IPS DF 4.7 (cell line): Measurements from ENCODE around the gene RFX1.
"Not testable (repeated sequence)": the region's sequence is repeated elsewhere in the genome, so short reads cannot be mapped to it uniquely, and the experiment has no call there.

Experiments used
- DNase-seq: peaks from one replicate; pipeline ENCODE4 v3.0.0-alpha.2; 2013; ENCODE audit warnings: low spot score; ENCODE audit errors: extremely low read depth

The RFX1 gene

DNA sequence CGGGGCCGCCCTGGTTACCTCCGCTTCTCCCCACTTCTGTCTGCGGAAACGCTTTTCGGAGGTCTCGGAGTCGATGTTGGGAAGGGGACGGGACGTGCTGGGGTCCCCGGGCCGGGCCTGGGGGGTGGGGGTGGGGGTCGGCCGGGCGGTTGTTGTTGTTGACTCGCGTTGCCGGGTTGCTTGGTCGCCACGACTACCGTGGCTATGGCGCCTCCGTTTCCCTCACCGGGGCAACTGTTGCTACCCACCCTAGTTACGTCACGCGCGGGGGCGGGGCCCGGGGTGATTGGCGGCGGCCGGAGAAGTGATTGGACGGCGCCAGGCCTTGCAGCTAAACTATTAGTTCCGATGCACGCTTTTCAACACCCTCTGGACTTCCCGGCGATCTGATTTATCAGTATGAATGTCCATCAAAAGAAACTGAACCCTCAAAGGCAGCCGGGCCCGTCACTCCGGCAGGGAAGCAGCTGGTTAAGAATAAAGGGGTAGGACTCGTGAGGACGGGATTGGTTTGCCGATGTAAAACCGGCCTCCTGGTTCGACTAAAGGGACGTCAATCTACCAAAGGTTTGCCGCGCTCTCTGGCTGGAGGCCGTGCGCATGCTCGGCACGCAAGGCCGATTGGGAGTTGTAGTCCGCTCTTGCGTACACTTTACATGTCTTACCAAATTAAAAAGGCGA lies at the start of gene RFX1:
TSS of gene RFX1 (minus strand) at position 236 of the 681 bp plus-strand sequence. CDS start 12,477 bp downstream, outside the sequence.
- DNase-seq = peak; percentile 99

DNA sequence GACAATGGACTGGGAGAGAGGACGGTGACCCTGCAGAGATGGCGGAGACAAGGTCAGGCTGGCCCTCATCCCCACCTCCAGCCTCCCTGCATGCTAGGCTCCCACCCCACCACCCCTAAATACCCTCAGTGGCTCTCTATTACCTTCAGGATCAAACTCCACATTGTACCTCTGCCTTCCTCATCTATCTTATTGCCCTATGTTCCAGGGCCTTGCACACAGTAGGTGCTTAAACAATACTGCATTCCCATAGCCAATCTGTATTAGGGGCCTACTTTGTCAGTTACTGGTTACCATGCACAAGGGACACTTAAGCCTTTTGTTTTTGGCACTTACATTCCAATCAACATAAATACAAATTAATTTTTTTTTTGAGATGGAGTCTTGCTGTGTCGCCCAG lies 49.3 kb upstream of the RFX1 start:
- no peak for DNase-seq

DNA sequence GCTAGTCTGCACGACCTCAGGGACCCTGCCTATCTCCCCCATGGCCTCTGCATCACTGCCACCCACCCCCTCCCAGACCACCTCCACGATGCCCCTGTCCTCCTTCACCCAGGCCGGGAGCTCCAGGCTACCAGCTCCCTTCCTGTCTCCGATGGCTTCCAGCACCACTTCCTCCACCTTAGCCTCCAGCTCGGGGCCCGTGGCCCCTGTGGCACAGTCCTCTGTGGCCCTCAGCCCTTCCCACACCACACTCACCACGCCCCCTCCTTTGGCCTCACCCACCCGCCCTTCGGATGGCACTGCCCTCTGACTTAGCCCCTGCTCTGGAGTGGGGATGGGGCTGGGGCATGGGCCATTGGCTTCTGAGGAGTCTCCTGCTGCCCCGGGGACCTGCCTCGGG lies 48.6 kb upstream of the RFX1 start:
- no peak for DNase-seq

DNA sequence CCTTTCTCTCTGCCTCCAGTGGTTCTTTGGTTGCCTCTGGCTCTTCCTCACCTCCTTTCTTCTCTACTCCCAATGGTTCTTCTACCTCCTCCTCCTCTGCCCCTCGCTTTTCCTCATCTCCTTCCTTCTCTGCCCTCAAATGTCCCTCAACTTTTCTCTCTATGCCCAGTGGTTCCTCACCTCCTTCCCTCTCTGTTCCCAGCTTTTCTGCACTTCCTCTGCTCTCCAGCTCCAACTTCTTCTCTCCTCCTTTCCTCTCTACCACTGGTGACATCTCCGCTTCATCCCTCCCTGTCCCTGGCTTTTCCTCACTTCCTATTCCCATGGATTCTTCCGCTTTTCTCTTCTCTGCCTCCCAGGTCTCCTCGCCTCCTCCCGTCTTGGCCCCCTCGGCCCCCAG lies 48.0 kb upstream of the RFX1 start:
- DNase-seq = no peak

DNA sequence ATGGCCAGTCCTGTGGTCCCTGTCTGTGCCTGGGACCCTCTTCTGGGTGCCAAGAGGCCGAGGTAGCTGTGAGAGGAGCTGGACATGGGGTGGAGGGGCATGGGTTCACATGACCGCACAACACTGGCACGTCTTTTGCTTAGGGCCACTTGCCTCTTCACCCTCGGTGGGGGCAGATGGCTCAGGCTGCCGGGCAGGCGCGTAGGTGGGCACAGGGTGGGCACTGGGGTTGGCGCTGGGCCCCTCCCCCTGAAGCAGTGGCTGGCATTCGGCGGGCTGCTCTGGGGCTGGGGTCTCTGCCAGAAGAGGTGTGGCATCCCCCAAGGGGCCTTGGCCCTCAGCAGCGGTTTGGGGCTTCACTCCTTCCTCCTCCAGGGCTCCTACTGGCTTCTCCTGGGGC lies 47.4 kb upstream of the RFX1 start:
- no peak for DNase-seq

DNA sequence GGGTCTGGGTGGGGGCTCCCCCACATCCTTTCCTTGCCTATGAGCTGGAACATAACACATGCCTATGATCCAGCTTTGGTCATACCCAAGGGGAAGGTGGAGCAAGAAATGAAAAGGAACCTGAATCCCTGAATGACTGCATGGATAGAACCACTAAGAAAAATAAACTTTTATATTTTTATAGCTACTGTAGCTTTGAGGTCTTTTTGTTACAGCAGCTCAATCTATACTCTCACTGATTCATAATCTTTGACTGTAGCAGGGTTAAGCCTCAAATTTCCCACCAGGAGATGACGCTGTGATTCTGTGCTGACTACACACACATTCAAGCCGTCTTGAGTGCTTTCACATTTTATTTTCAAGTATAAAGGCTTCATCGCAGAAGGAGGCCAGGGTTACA lies 46.9 kb upstream of the RFX1 start:
- DNase-seq = no peak

DNA sequence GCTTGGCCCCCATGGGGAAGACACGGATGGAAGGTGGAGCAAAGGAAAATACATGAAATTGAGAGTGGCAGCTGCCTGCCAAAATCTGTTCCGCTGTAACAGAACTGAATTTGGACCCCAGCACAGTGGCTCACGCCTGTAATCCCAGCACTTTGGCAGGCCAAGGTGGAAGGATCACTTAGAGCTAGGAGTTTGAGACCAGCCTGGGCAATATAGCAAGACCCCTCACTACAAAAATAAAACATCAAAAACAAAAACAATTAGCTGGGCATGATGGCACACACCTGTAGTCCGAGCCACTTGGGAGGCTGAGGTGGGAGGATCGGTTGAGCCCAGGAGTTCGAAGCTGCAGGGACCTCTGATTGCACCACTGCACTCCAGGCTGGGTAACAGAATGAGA lies 46.4 kb upstream of the RFX1 start:
- DNase-seq = no peak

DNA sequence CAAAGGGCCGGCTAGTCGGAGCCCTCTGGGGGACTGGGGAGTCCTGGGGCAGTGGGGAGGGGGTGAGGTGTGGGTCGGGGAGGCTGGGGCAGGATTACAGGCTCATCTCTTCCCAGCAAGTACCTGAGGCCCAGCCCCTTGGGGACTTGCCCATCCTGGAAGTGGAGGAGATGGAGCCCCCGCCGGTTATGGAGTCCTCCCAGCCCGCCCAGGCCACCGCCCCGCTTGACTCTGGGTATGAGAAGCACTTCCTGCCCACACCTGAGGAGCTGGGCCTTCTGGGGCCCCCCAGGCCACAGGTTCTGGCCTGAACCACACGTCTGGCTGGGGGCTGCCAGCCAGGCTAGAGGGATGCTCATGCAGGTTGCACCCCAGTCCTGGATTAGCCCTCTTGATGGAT lies 45.9 kb upstream of the RFX1 start:
- no peak for DNase-seq

DNA sequence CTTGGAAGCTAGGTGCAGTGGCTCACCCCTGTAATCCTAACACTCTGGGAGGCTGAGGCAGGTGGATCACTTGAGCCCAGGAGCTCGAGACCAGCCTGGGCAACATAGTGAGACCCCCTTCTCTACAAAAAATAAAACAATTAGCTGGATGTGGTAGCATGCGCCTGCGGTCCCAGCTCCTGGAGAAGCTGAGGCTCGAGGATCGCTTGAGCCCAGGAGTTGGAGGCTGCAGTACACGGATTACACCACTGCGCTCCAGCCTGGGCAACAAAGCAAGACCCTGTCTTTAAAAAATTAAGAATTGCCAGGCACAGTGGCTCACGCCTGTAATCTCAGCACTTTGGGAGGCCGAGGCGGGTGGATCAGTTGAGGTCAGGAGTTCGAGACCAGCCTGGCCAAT lies 44.8 kb upstream of the RFX1 start:
- DNase-seq = not testable (repeated sequence)

DNA sequence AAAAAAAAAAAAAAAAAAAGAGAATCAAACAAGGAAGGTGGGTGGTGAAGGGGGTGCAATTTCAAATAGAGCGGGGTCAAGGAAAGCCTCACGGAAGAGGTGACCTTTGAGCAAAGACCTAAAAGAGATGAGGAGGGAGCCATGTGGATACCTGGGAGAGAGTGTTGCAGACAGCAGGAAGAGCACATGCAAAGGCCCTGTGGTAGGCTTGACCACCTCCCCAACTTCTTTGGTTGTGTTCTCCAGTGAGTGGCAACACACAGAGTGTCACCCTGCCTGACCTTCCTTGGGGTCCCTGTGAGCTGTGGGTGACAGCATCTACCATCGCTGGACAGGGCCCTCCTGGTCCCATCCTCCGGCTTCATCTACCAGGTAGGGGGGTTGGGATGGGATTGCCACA lies 44.4 kb upstream of the RFX1 start:
- no peak for DNase-seq

DNA sequence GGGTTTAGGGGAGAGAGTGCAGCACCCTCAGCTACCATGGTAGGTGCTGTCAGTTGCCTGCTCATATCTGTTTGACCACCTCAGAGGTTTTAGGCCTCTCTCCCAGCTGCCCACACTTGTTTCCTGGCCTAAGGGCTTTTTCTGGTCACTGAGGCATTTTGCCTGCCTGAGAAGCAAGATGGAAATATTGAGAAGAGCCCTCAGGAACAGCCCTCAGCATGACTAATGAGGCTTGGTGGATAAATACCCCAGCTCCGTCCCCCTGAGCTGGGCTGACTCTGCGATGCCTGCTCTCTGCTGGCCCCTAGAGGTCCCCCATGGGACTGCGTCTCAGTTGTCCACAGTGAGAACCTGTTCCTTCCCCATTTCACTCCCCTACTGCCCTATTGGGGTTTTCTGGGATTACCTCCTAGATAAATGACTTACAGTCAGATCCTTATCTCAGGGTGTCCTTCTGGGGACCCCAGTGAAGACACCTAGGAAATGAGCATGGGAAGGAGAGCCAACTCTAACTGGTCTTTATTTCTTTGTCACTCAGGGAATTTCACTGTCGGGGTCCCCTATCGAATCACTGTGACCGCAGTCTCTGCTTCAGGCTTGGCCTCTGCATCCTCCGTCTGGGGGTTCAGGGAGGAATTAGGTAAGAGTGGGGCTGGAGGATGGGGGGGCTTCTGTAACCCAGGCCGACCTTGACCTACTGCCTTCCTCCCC lies 42.5 kb upstream of the RFX1 start:
- DNase-seq = no peak

DNA sequence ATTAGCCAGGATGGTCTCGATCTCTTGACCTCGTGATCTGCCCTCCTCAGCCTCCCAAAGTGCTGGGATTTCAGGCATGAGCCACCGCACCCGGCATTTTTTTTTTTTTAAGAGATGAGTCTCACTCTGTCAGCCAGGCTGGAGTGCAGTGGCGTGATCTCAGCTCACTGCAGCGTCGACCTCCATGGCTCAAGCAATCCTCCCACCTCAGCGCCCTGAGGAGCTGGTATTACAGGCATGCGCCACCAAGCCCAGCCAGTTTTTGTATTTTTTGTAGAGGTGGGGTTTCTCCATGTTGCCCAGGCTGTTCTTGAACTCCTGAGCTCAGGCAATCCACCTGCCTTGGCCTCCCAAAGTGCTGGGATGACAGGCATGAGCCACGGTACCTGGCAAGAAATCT lies 41.7 kb upstream of the RFX1 start:
- DNase-seq = not testable (repeated sequence)

DNA sequence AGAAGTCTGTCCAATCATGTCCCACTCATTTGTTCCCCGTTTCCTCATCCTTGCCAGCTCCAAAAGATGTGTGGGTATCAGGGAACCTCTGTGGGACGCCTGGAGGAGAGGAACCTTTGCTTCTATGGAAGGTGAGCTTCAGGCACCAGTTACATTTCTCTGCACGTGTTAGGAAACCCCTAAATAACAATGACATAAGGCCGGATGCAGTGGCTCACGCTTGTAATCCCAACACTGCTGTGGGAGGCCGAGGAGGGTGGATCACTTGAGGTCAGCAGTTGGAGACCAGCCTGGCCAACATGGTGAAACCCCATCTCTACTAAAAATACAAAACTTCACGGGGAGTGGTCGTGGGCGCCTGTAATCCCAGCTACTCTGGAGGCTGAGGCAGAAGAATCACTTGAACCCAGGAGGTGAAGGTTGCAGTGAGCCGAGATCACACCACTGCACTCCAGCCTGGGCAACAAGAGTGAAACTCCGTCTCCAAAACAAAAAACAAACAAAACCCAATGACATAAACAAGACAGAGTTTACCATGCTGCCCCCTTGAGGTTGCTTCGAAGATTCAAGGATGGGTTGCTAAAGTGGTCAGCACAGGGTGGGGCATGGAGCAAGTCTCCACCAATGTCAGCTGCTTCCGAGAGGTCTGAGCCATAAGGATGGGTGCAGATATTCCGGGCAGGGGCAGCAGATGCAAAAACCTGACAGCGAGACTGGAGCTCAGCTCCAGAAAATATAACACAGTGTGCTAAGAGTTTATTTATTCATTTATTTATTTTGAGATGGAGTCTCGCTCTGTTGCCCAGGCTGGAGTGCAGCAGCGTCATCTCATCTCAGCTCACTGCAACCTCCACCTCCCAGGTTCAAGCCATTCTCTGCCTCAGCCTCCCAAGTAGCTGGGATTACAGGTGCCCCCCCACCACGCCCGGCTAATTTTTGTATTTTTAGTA lies 36.8 kb upstream of the RFX1 start:
- not testable (repeated sequence) for DNase-seq

DNA sequence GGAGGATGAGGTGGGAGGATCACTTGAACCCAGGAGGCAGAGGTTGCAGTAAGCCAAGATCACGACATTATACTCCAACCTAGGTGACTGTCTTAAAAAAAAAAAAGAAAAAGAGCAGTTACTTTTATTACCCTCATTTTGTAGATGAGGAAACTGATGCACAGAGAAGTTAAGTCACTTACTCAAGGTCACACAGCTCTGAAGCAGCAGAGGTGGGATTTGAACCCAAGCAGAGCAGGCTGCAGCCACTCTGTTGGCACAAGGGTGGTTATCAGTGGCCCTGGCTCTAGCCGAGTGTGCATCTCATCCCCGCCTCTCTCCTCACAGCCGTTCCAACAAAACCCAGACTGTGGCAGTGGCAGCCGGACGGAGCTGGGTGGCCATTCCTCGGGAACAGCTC lies 33.1 kb upstream of the RFX1 start:
- DNase-seq = no peak

DNA sequence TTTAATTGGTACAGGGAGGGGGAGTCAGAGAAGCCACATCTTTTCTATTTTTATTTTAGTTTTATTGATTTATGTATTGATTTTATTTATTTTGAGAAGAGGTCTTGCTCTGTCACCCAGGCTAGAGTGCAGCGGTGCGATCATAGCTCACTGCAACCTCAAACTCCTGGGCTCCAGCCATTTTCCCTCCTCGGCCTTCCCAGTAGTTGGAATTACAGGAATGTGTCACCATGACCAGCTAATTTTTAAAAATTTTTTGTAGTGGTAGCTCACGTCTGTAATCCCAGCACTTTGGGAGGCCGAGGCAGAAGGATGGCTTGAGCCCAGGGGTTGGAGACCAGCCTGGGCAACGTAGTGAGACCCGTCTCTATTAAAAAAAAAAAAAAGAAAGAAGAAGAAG lies 29.6 kb upstream of the RFX1 start:
- DNase-seq = no peak

DNA sequence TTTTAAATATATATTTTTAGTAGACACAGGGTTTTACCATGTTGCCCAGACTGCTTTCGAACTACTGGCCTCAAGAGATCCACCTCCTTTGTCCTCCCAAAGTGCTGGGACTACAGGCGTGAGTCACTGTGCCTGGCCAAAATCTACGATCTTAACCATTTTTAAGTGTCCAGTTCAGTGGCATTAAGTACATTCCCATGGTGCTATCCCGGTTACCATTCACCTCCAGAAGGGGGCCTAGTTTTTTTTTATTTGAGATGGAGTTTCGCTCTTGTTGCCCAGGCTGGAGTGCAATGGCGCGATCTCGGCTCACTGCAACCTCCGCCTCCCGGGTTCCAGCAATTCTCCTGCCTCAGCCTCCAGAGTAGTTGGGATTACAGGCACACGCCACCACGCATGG lies 29.0 kb upstream of the RFX1 start:
- not testable (repeated sequence) for DNase-seq

DNA sequence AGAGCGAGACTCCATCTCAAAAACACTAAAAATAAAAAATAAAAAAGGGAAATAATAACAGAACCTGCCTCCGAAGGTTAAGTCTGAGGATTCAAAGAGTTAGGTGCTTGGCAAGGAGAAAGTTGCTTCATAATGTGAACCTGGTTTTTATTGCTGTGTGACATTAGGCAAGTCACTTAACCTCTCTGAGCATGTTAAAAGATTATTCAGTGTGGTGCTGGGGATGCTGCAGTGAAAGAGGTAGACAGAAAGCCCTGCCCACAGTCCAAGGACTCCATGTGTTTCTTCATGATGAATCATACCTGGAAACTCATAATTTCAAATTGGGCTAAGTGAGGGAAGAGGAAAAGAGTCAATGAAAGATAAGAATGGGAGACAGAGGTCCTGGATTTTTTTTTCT lies 27.8 kb upstream of the RFX1 start:
- no peak for DNase-seq

DNA sequence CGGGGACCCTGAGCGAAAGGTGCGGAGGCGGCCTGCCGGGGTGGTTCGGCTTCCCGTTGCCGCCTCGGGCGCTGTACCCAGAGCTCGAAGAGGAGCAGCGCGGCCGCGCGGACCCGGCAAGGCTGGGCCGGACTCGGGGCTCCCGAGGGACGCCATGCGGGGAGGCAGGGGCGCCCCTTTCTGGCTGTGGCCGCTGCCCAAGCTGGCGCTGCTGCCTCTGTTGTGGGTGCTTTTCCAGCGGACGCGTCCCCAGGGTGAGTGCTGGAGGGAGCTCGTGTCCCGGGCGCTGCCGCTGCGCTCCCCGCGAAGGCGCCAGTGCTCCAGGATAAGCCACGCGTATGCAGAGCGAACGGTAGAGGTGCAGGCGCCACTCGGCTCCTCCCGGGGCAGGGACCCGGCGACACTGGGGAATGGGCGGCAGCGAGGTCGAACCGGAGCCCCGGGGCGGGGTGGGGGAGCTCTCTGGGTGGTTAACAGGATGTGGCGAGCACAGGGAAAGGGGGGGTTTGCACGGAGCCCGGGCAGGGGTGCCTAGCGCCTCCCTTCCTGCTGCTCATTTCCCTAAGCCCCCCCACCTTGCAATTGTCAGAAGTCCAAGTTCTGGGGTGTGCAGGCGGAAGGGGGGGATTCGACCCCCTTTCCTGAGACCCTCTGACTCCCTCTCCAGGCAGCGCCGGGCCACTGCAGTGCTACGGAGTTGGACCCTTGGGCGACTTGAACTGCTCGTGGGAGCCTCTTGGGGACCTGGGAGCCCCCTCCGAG lies 25.8 kb upstream of the RFX1 start, which contains the start of gene IL27RA:
TSS of gene IL27RA (plus strand) at position 44 of the 762 bp plus-strand sequence. CDS start at position 155, 111 bp downstream.
- DNase-seq = peak; percentile 36

DNA sequence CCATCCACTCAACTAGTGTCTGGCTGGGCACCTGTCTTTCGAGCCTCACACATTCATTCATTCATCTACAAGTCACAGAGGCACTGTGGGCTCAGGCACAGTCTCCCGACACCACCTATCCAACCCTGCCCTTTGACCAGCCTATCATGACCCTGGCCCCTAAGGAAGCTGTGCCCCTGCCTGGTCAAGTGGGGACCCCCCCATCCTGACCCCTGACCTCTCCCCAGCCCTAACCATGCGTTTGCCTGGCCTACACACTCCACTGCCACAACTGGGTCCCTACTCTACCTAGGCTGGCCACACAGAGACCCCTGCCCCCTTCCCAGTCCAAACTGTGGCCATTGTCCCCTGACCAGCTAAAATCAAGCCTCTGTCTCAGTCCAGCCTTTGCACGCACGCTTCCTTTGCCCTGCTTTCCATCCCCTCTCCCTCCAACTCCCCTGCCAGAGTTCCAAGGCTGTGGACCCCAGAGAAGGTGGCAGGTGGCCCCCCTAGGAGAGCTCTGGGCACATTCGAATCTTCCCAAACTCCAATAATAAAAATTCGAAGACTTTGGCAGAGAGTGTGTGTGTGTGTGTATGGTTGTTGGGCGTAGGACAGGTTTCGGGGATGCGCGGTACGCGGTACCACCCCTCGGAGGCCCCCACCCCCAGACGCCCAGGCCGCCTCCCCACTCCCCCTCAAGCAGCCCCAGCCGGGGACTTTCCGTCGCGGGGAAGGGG lies 25.0 kb upstream of the RFX1 start:
- DNase-seq = no peak

DNA sequence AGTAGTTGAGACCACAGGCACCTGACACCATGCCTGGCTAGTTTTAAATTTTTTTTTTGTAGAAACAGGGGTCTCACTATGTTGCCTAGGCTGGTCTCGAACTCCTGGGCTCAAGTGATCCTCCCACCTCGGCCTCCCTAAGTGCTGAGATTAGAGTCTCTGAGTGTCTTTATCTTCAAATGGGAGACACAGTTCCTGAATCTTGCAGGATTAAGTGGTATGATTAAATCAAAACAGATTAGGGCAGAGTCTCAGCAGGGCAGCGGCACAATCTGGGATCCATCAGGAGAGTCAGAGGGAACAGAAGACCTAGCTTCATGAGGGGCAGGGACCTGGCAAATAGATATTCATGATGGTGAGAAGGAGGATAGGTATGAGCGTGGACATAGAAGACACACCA lies 22.8 kb upstream of the RFX1 start:
- DNase-seq = no peak
